NCI-H460 (cell line): Measurements from ENCODE around the gene C6orf47. TPM values are rescaled to one million over a fixed set of nuclear protein-coding genes. Genes with fewer than 3 reads are reported as not detected.
A peak's percentile ranks its signal among the peaks of the same experiment; 100 is the strongest.

Source experiments
- DNase-seq: peaks from one replicate; pipeline ENCODE4 v3.0.0-alpha.2; 2016; ENCODE audit warnings: low read depth; ENCODE audit errors: extremely low read depth
- total RNA-seq: library from RNA; depleted of rRNA; stranded (reverse); fragments of >200 nt; shearing (Covaris generic); gene quantifications from 2 replicates; pipeline ENCODE4 v1.2.3, GENCODE V29; 2014

Gene C6orf47
- total RNA-seq, 1 experiment from 2014 or later = 10.9 TPM

GRCh38 chr6:31639043-31639442 lies 21.5 kb downstream of the C6orf47 start:
- no peak for DNase-seq

- DNase-seq = no peak
These were observed 23.6 kb downstream of the C6orf47 start for GRCh38 chr6:31636698-31637596.

- DNase-seq = no peak
These were observed 25.5 kb downstream of the C6orf47 start for GRCh38 chr6:31634969-31635575.

GRCh38 chr6:31634131-31634530 lies 26.4 kb downstream of the C6orf47 start:
- DNase-seq = no peak

- DNase-seq = no peak
These were observed 27.1 kb downstream of the C6orf47 start for GRCh38 chr6:31633447-31633846.

- no peak for DNase-seq
These were observed 28.2 kb downstream of the C6orf47 start for GRCh38 chr6:31632279-31632946.

GRCh38 chr6:31631681-31632278 lies 28.8 kb downstream of the C6orf47 start:
- DNase-seq = no peak

GRCh38 chr6:31631209-31631608 lies 29.4 kb downstream of the C6orf47 start:
- no peak for DNase-seq

GRCh38 chr6:31630177-31630934 lies 30.2 kb downstream of the C6orf47 start:
- DNase-seq = no peak

GRCh38 chr6:31629014-31629413 lies 31.6 kb downstream of the C6orf47 start:
- DNase-seq = no peak

- DNase-seq = no peak
These were observed 32.8 kb downstream of the C6orf47 start for GRCh38 chr6:31627690-31628287.

GRCh38 chr6:31626952-31627351 lies 33.6 kb downstream of the C6orf47 start:
- DNase-seq = no peak

- DNase-seq = no peak
These were observed 36.5 kb downstream of the C6orf47 start for GRCh38 chr6:31624070-31624469.

- no peak for DNase-seq
These were observed 37.9 kb downstream of the C6orf47 start for GRCh38 chr6:31622684-31623091.

- DNase-seq = no peak
These were observed 38.6 kb downstream of the C6orf47 start for GRCh38 chr6:31621991-31622390.

- no peak for DNase-seq
These were observed 39.1 kb downstream of the C6orf47 start for GRCh38 chr6:31621320-31621939.

GRCh38 chr6:31620586-31621319 lies 39.8 kb downstream of the C6orf47 start, which contains the start of gene PRRC2A:
Gene PRRC2A, plus strand, starts transcription at chr6:31620715. Its CDS starts 2,075 bp downstream, at chr6:31622790.
- DNase-seq = no peak

GRCh38 chr6:31619805-31620585 lies 40.6 kb downstream of the C6orf47 start:
- DNase-seq = peak; percentile 96
